ENCODE results near the gene TSEN15. TPM values are rescaled to one million over a fixed set of nuclear protein-coding genes. Genes with fewer than 3 reads are reported as not detected.

The TSEN15 gene
- polyA plus RNA-seq, 1 donor (not counting 4 experiments of a cell fraction or from before 2014, with no cell fraction given) = 46.7 TPM

- dilution Hi-C loops (cut with MboI; ENCODE audit: extremely low pct_ligation_motif_present, low sequenced_read_pairs) = no loop called here
Measured at GRCh38 chr1:184060316-184060715, 8.8 kb downstream of the TSEN15 start.

DNA sequence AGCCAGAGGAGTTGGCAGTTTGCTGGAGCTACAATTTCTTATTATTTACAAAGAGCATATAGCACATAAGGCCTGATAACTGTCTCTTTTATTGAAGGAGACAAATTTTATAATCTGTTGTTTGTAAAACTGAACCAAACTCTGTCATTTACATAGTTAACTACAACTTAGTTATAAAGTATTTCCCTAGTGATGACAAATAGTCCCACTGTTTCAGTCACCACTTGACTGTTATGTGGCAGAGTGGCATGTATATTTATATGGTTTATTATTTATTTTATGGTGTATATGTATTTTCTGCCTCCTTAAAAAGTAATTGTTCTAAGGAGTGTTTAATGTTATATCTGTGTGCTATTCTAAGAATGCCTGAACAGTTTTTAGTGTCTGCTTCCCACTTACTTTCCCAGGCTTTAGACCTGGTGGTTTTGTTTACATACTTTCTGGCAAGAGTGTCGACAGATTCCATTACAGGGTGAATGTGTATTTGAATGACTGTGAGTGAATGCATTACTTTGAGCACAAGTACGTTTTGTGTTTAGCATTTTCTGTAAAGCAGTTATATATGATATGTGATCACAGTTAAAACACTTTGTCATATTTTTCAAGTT is 10.0 kb downstream of the TSEN15 start:
- Histone ChIP-seq H4K20me1 (ENCODE audit: control insufficient read depth, extremely low read depth, insufficient read depth, low read length) (no peaks in the 10 kb centered on the region), H3K4me3 (ENCODE audit: control insufficient read depth in 2 of 3, extremely low read depth in 1 of 3, insufficient read depth in 2 of 3, low read depth in 1 of 3, low read length in 3 of 3) (no peak overlapping the region), H3K9ac (ENCODE audit: control insufficient read depth, extremely low read depth, insufficient read depth, low read length) (no peak overlapping the region), H2AFZ (ENCODE audit: control insufficient read depth, low read length) (no peak overlapping the region), H3K9me1 (ENCODE audit: control insufficient read depth, extremely low read depth, insufficient read depth, low read length) (no peaks in the 10 kb centered on the region), H3K27me3 (ENCODE audit: control insufficient read depth, extremely low read depth, insufficient read depth, low read length) (no peaks in the 10 kb centered on the region), H3K36me3 (ENCODE audit: control insufficient read depth in 2 of 2, extremely low read depth in 1 of 2, insufficient read depth in 2 of 2, low read length in 2 of 2) (no peaks in the 10 kb centered on the region), H3K27ac (ENCODE audit: control insufficient read depth, insufficient read depth, low read length) (no peak overlapping the region), H3K9me3 (ENCODE audit: control insufficient read depth, low read depth, low read length) (no peaks in the 10 kb centered on the region), H3K4me1 (ENCODE audit: control insufficient read depth, extremely low read depth, insufficient read depth, low read length) (peaks cover 9% of the 10 kb centered on the region), H3K4me2 (ENCODE audit: control insufficient read depth, extremely low read depth, insufficient read depth, low read depth, low read length) (no peak overlapping the region), H3K79me2 (ENCODE audit: control insufficient read depth, insufficient read depth, low read length) (peaks cover 5% of the 10 kb centered on the region)
- FAIRE-seq = no peak
- no peak for TF ChIP-seq EZH2 (IDR thresholded peaks at IDR 0.05; ENCODE audit: low read length)
- TF ChIP-seq, protein P1, sequence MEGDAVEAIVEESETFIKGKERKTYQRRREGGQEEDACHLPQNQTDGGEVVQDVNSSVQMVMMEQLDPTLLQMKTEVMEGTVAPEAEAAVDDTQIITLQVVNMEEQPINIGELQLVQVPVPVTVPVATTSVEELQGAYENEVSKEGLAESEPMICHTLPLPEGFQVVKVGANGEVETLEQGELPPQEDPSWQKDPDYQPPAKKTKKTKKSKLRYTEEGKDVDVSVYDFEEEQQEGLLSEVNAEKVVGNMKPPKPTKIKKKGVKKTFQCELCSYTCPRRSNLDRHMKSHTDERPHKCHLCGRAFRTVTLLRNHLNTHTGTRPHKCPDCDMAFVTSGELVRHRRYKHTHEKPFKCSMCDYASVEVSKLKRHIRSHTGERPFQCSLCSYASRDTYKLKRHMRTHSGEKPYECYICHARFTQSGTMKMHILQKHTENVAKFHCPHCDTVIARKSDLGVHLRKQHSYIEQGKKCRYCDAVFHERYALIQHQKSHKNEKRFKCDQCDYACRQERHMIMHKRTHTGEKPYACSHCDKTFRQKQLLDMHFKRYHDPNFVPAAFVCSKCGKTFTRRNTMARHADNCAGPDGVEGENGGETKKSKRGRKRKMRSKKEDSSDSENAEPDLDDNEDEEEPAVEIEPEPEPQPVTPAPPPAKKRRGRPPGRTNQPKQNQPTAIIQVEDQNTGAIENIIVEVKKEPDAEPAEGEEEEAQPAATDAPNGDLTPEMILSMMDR (optimal IDR thresholded peaks at IDR 0.05 in 1 of 3, IDR thresholded peaks at IDR 0.05 in 1 of 3, conservative IDR thresholded peaks at IDR 0.05 in 1 of 3; ENCODE audit: extremely low read depth in 1 of 3, insufficient read depth in 2 of 3, low read length in 3 of 3) = no peak
- dilution Hi-C loops (cut with MboI; ENCODE audit: extremely low pct_ligation_motif_present, low sequenced_read_pairs) = no loop called here
- no peak for DNase-seq (ENCODE audit: low read depth, low spot score)

More at GRCh38 chr1:184060316-184060715, 8.8 kb downstream of the TSEN15 start:
- Histone ChIP-seq H3K9ac (ENCODE audit: control insufficient read depth, extremely low read depth, insufficient read depth, low read length) (no peak overlapping the region), H4K20me1 (ENCODE audit: control insufficient read depth, extremely low read depth, insufficient read depth, low read length) (no peaks in the 10 kb centered on the region), H3K9me1 (ENCODE audit: control insufficient read depth, extremely low read depth, insufficient read depth, low read length) (no peaks in the 10 kb centered on the region), H3K4me3 (ENCODE audit: control insufficient read depth in 2 of 3, extremely low read depth in 1 of 3, insufficient read depth in 2 of 3, low read depth in 1 of 3, low read length in 3 of 3) (no peak overlapping the region), H3K27ac (ENCODE audit: control insufficient read depth, insufficient read depth, low read length) (no peak overlapping the region), H3K79me2 (ENCODE audit: control insufficient read depth, insufficient read depth, low read length) (peaks cover 5% of the 10 kb centered on the region), H3K36me3 (ENCODE audit: control insufficient read depth in 2 of 2, extremely low read depth in 1 of 2, insufficient read depth in 2 of 2, low read length in 2 of 2) (no peaks in the 10 kb centered on the region), H3K4me2 (ENCODE audit: control insufficient read depth, extremely low read depth, insufficient read depth, low read depth, low read length) (no peak overlapping the region), H3K4me1 (ENCODE audit: control insufficient read depth, extremely low read depth, insufficient read depth, low read length) (peaks cover 11% of the 10 kb centered on the region), H3K27me3 (ENCODE audit: control insufficient read depth, extremely low read depth, insufficient read depth, low read length) (no peaks in the 10 kb centered on the region), H2AFZ (ENCODE audit: control insufficient read depth, low read length) (no peak overlapping the region), H3K9me3 (ENCODE audit: control insufficient read depth, low read depth, low read length) (no peaks in the 10 kb centered on the region)
- DNase-seq (ENCODE audit: low read depth, low spot score) (no peak), FAIRE-seq (no peak)
- TF ChIP-seq EZH2 (IDR thresholded peaks at IDR 0.05; ENCODE audit: low read length) = no peak
- TF ChIP-seq, protein P1 (optimal IDR thresholded peaks at IDR 0.05 in 1 of 3, IDR thresholded peaks at IDR 0.05 in 1 of 3, conservative IDR thresholded peaks at IDR 0.05 in 1 of 3; ENCODE audit: extremely low read depth in 1 of 3, insufficient read depth in 2 of 3, low read length in 3 of 3) = no peak

All from keratinocyte (primary cell).